ENCODE data around the gene OR1F1.

Gene OR1F1

DNA sequence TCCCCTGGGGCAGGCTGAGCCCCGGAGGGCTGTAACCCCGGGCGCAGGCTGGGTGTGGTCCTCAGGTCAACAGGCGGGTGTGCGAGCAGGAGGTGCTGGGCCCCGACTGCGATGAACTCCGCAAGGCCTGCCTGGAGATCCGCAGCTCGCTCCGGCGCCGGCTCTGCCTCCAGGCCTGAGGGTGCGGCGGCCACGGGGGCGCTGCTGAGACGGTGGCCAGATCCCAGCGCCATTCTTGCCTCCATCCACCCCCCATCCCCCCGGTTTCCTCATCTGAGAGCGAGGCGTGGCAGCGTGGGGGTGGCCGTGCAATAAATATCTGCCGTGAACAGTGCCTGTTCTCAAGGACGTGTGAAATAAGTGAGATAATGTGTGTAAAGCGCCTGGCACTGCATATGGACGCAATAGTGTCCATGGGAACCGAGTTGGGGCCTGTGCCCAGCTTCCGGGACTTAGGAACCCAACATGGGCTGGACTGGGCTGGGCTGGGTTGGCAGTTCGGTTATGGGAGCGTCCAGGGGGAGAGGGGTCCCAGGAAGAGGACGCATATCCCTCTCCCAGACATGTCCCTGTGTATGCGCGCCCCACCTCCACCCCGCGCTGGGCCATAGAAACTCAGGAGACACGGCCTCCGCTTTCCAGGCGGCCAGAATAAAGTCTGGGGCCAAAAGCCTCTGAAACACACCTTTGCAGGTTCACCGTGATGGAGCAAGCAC is 38.2 kb upstream of the OR1F1 start:
- ChIA-PET POLR2A (interaction anchor here (0.5 to 1.1 kb wide), 4 partner anchors 11 to 294 kb away, joined by 3 to 8 read pairs (median 4); partner anchors contain the start of genes NAA60, ZNF213 and ZNF597), CTCF (interaction anchor here (0.6 to 11.2 kb wide), 25 partner anchors 9 to 694 kb away, joined by 3 to 189 read pairs (median 4); partner anchors contain the start of gene ZNF213)
- DNase-seq (ENCODE audit: extremely low spot score), result peak; percentile 78
- TF ChIP-seq, protein P1, sequence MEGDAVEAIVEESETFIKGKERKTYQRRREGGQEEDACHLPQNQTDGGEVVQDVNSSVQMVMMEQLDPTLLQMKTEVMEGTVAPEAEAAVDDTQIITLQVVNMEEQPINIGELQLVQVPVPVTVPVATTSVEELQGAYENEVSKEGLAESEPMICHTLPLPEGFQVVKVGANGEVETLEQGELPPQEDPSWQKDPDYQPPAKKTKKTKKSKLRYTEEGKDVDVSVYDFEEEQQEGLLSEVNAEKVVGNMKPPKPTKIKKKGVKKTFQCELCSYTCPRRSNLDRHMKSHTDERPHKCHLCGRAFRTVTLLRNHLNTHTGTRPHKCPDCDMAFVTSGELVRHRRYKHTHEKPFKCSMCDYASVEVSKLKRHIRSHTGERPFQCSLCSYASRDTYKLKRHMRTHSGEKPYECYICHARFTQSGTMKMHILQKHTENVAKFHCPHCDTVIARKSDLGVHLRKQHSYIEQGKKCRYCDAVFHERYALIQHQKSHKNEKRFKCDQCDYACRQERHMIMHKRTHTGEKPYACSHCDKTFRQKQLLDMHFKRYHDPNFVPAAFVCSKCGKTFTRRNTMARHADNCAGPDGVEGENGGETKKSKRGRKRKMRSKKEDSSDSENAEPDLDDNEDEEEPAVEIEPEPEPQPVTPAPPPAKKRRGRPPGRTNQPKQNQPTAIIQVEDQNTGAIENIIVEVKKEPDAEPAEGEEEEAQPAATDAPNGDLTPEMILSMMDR (IDR thresholded peaks at IDR 0.05; ENCODE audit: control extremely low read depth, extremely low read depth, low read depth, missing control alignments), result peak; percentile 71

DNA sequence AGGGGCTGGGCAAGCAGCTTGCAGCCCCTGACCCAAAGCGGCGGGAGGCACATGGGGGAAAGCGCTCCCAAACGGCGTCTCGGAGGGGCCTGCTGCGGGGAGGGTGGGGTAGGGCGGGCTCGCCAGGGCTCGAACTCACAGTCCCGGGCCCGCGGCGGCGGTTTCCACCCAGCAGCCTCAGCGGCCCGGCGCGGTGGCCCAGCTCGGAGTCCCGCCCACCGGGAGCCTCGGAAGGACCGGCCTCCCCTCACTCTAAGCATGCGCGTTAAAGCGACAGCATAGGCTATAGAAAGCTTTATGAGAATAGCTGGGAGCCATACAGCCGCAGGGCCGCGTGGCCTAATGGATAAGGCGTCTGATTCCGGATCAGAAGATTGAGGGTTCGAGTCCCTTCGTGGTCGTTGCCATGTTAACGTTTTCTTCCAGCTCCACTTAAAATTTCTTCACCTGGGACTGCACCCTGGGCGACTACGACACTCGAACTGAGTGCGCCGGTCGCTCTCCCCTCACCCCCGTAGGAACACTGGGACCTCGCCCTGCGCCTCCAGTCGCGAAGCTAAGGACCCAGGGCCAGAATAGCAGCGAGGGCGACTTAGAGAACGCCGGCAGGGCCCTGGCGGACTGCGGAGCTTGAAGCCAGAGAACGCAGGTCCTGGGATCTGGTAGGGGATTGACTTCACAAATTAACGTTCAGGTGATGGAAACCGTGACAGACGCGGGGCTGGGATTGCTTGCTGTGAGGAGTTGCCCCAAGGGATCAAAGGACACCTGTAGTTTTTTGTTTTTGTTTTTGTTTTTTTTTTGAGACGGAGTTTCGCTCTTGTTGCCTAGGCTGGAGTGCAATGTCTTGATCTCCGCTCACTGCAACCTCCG is 37.4 kb upstream of the OR1F1 start:
- ChIA-PET CTCF (interaction anchor here (0.6 to 11.2 kb wide), 17 partner anchors 10 to 693 kb away, joined by 3 to 189 read pairs (median 4); partner anchors contain the start of gene ZNF213), POLR2A (interaction anchor here (0.5 to 1.1 kb wide), 7 partner anchors 10 to 362 kb away, joined by 3 to 8 read pairs (median 3); partner anchors contain the start of genes NAA60, ZNF213 and ZNF597)
- TF ChIP-seq, protein P1 (IDR thresholded peaks at IDR 0.05; ENCODE audit: control extremely low read depth, extremely low read depth, low read depth, missing control alignments), result no peak
- DNase-seq (ENCODE audit: extremely low spot score), result peak; percentile 97

DNA sequence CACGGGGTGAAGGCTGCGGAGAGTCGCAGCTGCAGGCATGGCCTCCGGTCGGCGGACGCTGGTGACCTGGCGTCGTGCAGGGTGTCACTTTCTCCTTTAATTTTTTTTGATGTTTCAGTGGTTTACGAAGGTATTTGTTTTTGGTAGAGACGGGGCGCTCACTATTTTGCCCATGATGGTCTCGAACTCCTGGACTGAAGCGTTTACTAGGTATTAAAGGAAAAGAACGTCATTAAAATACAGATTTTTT is 36.1 kb upstream of the OR1F1 start:
- TF ChIP-seq, protein P1 (IDR thresholded peaks at IDR 0.05; ENCODE audit: control extremely low read depth, extremely low read depth, low read depth, missing control alignments), result no peak
- POLR2A ChIA-PET, result no interaction called here
- CTCF ChIA-PET, result interaction anchor here (0.7 to 11.2 kb wide), 6 partner anchors 13 to 46 kb away, joined by 3 to 189 read pairs (median 4); partner anchors contain the start of gene ZNF213
- no peak for DNase-seq (ENCODE audit: extremely low spot score)

DNA sequence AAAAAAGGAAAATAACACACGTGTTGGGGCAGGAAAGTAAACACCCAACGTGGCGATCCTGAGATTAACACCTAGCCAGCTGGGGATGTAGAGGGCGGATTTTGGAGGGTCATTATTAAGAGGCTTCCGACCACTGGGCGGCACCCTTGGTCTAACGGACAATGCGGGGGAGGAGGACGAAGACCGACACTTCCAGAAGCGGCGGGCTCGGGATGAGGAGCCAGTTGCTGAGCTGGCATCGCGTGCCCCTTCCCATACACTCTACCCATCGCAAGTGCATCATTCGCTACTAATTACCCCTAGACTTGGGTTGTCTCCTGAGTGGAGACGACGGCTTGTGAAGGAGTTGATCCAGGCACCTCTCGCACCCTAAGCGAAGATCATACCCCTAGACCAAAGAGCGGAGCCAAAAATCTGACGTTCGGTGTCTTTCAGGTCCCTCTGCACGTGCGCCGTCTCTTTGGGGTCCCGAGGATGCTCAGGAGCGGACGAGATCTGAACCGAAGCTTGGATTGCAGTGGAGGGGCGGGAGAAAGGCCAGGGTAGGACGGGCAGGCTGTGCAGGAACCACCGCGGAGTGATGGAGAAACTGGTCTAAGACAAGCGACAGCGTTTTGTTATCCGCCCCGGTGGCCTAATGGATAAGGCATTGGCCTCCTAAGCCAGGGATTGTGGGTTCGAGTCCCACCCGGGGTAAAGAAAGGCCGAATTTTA is 35.6 kb upstream of the OR1F1 start:
- ChIA-PET POLR2A (no interaction called here), CTCF (interaction anchor here (0.7 to 11.2 kb wide), 7 partner anchors 8 to 47 kb away, joined by 3 to 189 read pairs (median 3); partner anchors contain the start of gene ZNF213)
- TF ChIP-seq, protein P1 (IDR thresholded peaks at IDR 0.05; ENCODE audit: control extremely low read depth, extremely low read depth, low read depth, missing control alignments), result peak; percentile 59
- peak; percentile 59 for DNase-seq (ENCODE audit: extremely low spot score)

DNA sequence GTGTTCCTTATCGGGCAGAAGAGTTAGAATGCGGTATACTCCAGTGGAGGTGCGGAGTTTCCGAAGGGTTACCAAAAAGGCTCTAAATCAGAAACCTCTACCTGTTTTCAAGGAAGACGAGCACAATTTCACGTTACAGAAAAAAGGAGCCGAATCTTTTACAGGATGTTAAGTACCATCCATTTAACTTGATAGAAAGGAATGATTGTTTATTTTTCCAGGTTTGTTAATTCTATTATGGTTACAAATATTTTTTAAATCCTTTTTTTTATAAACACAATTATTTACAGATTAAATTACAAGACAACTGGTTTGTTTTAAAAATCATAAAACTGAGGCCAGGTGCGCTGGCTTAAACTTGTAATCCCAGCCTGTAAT is 35.0 kb upstream of the OR1F1 start:
- ChIA-PET CTCF (interaction anchor here (0.7 to 11.2 kb wide), 7 partner anchors 8 to 47 kb away, joined by 3 to 189 read pairs (median 3); partner anchors contain the start of gene ZNF213), POLR2A (no interaction called here)
- TF ChIP-seq, protein P1 (IDR thresholded peaks at IDR 0.05; ENCODE audit: control extremely low read depth, extremely low read depth, low read depth, missing control alignments), result no peak
- no peak for DNase-seq (ENCODE audit: extremely low spot score)

DNA sequence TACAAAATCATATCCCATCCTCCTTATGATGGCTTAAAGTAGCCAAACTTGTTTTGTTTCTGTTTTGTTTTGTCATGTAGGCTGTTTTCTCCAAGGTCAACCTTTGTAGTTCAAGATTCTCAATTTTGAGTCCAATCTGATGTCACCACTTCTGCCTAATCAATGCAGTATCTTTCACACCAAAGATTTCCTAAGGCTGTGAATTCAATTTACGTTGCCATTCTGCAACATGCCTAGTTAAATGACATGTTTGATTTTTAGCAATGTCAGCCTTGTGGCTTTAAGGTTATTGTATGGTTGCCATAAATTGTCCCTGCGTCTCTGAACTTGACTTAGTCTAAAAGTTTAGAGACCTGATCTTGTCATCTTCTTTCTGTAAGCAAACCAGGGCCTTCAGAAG is 32.8 kb upstream of the OR1F1 start:
- TF ChIP-seq, protein P1 (IDR thresholded peaks at IDR 0.05; ENCODE audit: control extremely low read depth, extremely low read depth, low read depth, missing control alignments), result no peak
- CTCF ChIA-PET, result interaction anchor here (0.8 to 1.0 kb wide), 2 partner anchors 12 to 15 kb away, joined by 3 read pairs; no protein-coding TSS in a partner anchor
- DNase-seq (ENCODE audit: extremely low spot score), result no peak
- POLR2A ChIA-PET, result no interaction called here
